Panc1 (cell line): ENCODE results near the gene CACNG1.

Experiments used
- CTCF ChIP-seq: fragments of 450-650 bp; IDR thresholded peaks from 2 replicates; pipeline ENCODE4 v1.5.1; 2017; ENCODE audit warnings: mild to moderate bottlenecking
- SIN3A ChIP-seq: IDR thresholded peaks from 2 replicates; pipeline ENCODE4 v1.6.1; 2012; ENCODE audit warnings: low read depth, mild to moderate bottlenecking, low read length, moderate library complexity, borderline replicate concordance; ENCODE audit not compliant: insufficient read depth
- TCF7L2 ChIP-seq: IDR thresholded peaks from 2 replicates; pipeline ENCODE4 v1.6.1; 2011; ENCODE audit warnings: mild to moderate bottlenecking, low read depth, low read length, inconsistent platforms
- TF ChIP-seq, protein P1 (sequence below), 2 experiments: IDR thresholded peaks; 2 replicates each; pipeline ENCODE4 v1.6.1; 2011 to 2012; ENCODE audit warnings: low read depth in 2 of 2, control low read depth in 1 of 2, low read length in 1 of 2, mild to moderate bottlenecking in 1 of 2, moderate library complexity in 1 of 2; ENCODE audit not compliant: insufficient read depth in 1 of 2

- TF ChIP-seq CTCF: no peak
- TF ChIP-seq SIN3A: no peak
- TF ChIP-seq TCF7L2: no peak
- TF ChIP-seq, protein P1, sequence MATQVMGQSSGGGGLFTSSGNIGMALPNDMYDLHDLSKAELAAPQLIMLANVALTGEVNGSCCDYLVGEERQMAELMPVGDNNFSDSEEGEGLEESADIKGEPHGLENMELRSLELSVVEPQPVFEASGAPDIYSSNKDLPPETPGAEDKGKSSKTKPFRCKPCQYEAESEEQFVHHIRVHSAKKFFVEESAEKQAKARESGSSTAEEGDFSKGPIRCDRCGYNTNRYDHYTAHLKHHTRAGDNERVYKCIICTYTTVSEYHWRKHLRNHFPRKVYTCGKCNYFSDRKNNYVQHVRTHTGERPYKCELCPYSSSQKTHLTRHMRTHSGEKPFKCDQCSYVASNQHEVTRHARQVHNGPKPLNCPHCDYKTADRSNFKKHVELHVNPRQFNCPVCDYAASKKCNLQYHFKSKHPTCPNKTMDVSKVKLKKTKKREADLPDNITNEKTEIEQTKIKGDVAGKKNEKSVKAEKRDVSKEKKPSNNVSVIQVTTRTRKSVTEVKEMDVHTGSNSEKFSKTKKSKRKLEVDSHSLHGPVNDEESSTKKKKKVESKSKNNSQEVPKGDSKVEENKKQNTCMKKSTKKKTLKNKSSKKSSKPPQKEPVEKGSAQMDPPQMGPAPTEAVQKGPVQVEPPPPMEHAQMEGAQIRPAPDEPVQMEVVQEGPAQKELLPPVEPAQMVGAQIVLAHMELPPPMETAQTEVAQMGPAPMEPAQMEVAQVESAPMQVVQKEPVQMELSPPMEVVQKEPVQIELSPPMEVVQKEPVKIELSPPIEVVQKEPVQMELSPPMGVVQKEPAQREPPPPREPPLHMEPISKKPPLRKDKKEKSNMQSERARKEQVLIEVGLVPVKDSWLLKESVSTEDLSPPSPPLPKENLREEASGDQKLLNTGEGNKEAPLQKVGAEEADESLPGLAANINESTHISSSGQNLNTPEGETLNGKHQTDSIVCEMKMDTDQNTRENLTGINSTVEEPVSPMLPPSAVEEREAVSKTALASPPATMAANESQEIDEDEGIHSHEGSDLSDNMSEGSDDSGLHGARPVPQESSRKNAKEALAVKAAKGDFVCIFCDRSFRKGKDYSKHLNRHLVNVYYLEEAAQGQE (IDR thresholded peaks at IDR 0.05; ENCODE audit: insufficient read depth in 1 of 2, low read depth in 2 of 2, low read length in 1 of 2): no peak
Observed at GRCh38 chr17:67105213-67105612, 60.9 kb downstream of the CACNG1 start.
